ENCODE data around the gene LRRC10B.

DNA sequence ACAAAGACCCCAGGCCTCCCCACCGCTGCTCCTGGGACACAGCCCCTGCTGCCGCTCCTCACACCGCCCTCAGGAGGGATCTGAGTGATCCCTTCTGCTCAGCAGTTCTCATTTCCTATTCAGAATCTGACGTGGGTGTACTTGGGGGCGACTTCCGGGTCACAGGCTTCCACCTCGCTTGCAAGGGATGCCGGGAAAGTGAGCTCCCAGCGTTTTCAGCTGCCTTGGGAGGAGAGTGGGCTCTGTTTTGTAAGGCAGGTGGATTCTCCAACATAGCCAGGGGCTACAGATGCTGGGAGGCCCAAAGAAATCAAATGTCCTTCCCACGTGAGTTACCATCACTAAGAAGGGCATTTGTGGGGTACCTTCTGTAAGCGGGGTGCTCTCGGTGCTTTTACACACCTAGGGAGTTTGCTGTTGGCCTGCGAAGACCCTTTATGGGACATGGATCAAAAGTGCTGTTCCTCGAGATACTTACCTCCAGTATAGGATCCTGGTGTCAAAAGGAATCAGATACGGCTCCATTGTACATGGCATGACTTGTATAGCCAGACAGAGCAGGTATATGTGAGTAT lies 9.7 kb upstream of the LRRC10B start:
- TF ChIP-seq POLR2A (IDR thresholded peaks at IDR 0.05) (no peak), POLR2AphosphoS5 (IDR thresholded peaks at IDR 0.05) (no peak)
- TF ChIP-seq, protein P1, sequence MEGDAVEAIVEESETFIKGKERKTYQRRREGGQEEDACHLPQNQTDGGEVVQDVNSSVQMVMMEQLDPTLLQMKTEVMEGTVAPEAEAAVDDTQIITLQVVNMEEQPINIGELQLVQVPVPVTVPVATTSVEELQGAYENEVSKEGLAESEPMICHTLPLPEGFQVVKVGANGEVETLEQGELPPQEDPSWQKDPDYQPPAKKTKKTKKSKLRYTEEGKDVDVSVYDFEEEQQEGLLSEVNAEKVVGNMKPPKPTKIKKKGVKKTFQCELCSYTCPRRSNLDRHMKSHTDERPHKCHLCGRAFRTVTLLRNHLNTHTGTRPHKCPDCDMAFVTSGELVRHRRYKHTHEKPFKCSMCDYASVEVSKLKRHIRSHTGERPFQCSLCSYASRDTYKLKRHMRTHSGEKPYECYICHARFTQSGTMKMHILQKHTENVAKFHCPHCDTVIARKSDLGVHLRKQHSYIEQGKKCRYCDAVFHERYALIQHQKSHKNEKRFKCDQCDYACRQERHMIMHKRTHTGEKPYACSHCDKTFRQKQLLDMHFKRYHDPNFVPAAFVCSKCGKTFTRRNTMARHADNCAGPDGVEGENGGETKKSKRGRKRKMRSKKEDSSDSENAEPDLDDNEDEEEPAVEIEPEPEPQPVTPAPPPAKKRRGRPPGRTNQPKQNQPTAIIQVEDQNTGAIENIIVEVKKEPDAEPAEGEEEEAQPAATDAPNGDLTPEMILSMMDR (IDR thresholded peaks at IDR 0.05), result no peak

Data from sigmoid colon (tissue), 4 donors.